Gastrocnemius medialis (tissue), 4 donors: ENCODE measurements around the gene MMP25.

Experiments
- CTCF ChIP-seq, 5 experiments: fragments of 450-650 bp in 3 of 5; fragments of 200-600 bp in 2 of 5; sonication (generic) in 2 of 5; IDR thresholded peaks in 4 of 5; conservative IDR thresholded peaks in 1 of 5; 1 replicate in 4 of 5; 2 replicates in 1 of 5; pipeline ENCODE4 v1.5.1; 2016 to 2019; ENCODE audit warnings: antibody characterized with exemption in 5 of 5, mild to moderate bottlenecking in 3 of 5, moderate library complexity in 3 of 5
- POLR2A ChIP-seq, 2 donors: fragments of 450-650 bp; IDR thresholded peaks; one replicate each; pipeline ENCODE4 v1.6.1; 2017; ENCODE audit warnings: antibody characterized with exemption in 2 of 2, mild to moderate bottlenecking in 2 of 2, moderate library complexity in 2 of 2

- TF ChIP-seq CTCF (IDR thresholded peaks at IDR 0.05 in 4 of 5, conservative IDR thresholded peaks at IDR 0.05 in 1 of 5) (peak in 2 of 5 experiments; percentile 15 to 17), POLR2A (IDR thresholded peaks at IDR 0.05) (no peak)
Measured at GRCh38 chr16:3017794-3018506, 28.4 kb upstream of the MMP25 start, which contains the start of gene CLDN6.
